Epidermal melanocyte (primary cell): ENCODE data around the gene VEZF1.

ENCODE experiments used
- DNase-seq: peaks from one replicate; pipeline ENCODE4 v3.0.0; 2011; ENCODE audit warnings: low spot score; ENCODE audit not compliant: insufficient read length

The VEZF1 gene

GRCh38 chr17:57999496-58000017, 11.5 kb upstream of the VEZF1 start:
- no peak for DNase-seq

DNA sequence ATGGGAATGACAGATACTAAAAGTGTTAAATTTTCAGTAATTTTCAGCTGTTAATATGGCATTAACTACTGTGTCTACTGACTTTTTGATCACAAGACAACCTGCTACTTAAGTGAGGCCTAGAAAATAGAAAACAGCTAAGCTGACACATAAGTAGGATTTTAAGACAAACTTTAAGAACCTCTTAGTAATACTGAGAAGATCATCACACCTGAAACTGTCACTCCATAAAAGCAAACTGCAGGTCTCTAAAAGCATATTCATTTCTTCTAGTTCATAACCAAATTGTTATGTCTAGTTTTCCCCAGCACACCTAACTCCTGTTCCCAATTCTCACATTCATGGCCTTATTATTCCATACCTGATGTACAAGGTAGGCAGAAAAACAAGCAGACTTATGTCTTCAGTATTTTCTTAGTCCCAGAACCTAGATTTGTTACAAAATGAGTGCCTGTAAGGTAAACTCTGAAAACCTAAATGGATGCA, 11.0 kb upstream of the VEZF1 start:
- DNase-seq, result no peak

DNA sequence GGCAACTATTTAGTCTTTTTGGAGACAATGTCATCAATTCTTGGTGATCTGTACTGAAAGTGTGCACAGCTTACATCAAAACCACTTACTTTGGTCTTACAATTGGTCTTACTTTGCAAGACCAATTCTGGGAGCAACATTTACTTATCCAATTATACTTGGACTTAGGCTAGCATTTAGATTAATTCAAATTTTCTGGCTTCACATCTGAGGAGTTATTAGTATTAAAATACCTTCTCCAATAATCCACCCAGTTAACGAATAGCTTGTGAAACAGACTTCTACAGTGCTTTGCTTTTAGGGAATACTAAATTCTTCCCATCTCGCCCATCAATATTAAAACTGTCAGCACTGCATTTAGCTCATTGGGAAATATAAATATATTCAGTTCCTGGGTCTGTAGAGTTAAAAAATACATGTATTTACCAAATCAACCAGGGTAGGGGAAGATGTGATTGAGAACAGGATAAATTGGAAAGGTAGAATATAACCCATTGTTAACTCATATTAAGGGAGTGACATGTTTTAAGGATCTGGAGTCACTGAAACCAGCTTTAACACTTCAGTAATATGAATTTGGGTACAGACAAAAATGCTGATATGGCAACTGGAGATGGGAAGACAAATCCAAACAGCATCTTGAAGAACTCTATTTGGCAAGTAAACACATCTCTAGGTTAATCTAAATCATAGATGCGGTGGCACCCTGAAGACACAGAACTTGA, 9.2 kb upstream of the VEZF1 start:
- DNase-seq, result no peak

GRCh38 chr17:57995076-57995956, 7.3 kb upstream of the VEZF1 start:
- DNase-seq, result peak; percentile 74

DNA sequence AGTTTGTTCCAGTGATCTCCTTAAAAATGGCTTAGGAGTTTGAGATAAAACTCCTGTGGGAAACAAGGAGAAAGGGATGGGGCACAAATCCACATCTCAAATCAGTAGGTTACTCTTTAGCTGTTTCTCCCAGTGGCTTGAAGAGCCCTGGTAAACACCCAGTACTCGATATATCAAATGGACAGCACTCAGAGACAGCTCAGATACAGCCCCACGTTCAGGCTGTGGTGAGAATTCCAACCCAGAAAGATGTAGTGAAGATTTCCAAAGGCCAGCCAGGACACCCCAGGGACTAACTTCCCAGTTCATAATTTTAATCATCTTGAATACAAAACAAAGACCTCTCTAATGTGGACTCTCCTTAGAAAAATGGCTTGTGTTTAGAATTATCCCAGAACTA, 6.4 kb upstream of the VEZF1 start:
- no peak for DNase-seq

GRCh38 chr17:57993471-57994365, 5.7 kb upstream of the VEZF1 start:
- no peak for DNase-seq

DNA sequence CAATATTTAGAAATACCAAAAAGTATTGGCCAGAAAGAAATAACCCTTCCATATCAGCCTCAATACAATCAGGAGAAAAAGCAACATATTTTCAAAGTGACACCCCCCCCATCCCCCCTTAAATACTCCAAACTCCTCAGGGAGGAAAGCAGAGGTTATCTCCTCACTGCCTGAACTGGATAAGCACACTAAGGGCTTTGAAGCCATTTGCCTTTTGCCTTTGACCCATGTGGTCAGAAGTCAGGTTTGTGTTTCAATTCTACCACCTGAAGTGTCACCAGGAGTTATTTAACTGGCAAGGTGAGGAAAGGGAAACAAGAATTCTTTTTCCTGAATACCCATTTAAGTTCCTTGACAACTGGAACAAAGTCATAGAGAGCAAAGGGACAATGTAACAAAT, 3.5 kb upstream of the VEZF1 start:
- no peak for DNase-seq

GRCh38 chr17:57990037-57990436, 2.0 kb upstream of the VEZF1 start:
- no peak for DNase-seq

GRCh38 chr17:57988301-57989250, 522 bp upstream of the VEZF1 start:
- DNase-seq, result peak; percentile 60

GRCh38 chr17:57986841-57987580, 1.0 kb downstream of the VEZF1 start:
- no peak for DNase-seq

- no peak for DNase-seq
Observed at GRCh38 chr17:57985675-57985974, 2.4 kb downstream of the VEZF1 start.

DNA sequence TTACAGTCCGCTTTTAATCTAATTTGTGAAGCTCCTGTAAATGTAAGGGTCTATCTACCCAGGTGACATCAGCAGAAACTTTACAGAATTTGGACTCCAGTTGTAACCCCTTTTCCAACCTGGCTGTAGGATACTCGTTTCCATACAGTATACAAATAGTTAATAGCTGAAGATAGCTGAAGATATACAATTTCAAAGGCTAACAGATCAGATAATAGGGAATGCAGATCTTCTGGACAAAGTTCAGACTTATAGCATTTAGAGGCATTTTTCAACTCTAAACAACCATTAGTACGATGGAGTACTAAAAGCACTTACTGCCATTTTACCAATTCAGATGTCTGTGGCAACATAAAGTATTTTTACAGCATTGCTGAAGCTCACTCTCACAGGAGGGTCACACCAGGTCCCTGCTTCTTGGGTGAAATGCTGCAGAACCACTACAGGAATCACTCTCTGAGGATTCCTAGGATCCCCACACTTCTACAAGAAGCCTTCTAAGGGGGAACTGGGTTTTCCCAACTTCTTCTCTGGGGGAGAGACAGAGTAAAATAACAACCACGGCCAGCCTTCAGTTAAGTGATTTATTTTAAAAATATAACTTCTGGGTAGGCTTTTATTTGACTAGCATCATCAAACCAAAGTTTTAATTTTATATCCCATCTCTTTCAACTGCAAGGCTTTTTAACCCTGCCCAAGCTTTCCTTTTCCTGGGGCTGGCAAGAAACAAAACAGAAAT, 2.9 kb downstream of the VEZF1 start:
- no peak for DNase-seq

DNA sequence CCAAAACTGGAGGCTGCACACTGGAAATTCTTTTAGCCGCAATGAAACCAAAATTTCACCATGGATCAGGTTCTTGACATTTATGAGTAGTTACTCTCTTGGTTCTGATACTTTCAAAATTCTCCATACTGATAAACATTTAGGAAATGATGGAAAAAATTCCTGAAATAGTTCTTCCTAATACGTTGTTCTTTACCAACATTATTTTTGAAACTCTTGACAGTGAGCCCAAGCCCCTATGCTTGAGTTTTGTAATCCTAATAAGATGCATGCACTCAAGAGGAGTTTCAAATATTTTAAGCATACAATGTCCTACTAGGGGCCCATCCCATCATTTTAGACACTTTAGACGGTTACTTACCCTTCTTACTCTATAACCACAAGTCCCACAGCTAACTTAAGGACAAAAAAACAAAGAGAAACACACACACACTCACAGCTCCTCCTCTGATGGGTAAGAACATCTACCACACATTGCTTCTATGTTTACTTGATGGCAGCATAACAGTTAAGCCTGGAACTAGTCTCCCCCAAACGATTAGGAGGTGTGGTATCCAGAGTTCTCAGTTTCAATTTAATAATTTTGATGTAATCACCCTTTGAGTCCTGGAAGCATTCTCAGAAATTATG, 3.7 kb downstream of the VEZF1 start:
- DNase-seq, result no peak

DNA sequence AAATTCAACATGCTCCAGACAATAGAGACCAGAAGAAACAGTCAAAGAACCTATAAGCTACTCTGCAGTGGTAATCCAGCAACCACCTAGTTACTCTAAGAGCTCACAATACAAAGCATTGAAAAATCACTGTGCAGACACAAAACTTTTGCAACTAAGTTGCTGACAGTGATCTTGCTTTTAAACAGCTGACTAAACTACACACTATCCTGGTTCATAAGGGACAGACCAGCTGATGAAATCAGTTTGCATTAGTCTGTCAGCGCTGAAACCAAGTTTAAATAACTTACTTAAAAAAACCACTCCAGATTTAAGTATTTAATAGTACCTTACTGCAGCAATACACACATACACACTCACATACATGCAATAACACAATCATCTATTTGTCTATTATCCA, 4.6 kb downstream of the VEZF1 start:
- DNase-seq, result no peak

DNA sequence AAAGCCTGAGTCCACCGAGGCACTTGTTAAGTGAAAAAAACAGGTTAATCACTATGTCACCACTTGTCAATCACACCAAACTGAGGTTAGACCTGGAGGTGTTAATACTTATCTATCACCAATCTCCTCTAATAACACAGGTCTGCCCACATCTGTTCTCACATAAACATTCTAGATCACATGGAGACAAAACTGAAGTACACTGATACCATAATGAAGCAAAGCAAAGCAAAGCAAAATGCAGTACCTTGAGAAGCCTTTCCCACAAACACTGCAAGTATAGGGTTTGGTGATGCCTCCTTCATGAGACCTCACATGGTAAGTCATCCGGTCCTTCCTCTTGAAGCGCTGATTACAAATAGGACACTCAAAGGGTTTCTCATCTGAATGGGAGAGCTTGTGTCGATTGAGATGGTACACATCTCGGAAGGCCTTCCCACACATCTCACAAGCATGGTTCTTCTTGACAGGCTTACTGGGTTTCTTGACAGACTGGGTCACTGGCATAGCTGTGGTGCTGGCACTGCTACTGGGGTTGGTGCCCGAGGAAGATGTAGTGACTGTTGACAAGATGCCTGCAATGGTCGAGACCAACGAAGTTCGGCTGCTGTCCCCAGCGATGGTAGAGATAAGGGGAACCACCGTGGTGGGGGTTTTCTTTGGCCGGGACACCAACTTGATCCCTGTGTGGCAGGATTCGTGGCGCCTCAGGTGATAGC, 5.4 kb downstream of the VEZF1 start:
- no peak for DNase-seq

DNA sequence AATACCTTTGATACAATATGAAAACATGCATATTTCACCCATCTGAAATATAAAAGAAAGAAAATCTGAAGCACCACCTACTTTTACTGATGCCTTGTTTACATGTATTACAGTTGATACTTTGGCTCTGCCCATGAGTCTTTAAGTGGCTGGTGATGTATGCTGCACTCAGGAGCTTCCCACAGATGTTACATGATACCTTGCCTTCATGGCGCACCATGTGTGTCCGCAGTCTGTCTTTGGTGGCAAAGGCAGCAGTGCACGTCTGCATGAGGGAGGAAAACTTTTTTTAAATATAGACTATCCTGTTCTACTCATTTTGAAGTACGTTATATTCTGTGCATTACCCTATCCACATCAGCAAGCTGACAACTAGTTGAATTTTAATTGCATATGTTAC, 7.5 kb downstream of the VEZF1 start:
- no peak for DNase-seq

GRCh38 chr17:57979076-57979475, 9.0 kb downstream of the VEZF1 start:
- no peak for DNase-seq

- DNase-seq, result no peak
Observed at GRCh38 chr17:57976594-57976993, 11.5 kb downstream of the VEZF1 start.
